ENCODE data around the gene POFUT2.

POFUT2 gene, protein sequence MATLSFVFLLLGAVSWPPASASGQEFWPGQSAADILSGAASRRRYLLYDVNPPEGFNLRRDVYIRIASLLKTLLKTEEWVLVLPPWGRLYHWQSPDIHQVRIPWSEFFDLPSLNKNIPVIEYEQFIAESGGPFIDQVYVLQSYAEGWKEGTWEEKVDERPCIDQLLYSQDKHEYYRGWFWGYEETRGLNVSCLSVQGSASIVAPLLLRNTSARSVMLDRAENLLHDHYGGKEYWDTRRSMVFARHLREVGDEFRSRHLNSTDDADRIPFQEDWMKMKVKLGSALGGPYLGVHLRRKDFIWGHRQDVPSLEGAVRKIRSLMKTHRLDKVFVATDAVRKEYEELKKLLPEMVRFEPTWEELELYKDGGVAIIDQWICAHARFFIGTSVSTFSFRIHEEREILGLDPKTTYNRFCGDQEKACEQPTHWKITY

GRCh38 chr21:45287438-45288391 is at the start of gene POFUT2:
Gene POFUT2, minus strand, starts transcription at chr21:45287895. Its CDS starts 24 bp downstream, at chr21:45287871.
- peak; percentile 91 for DNase-seq

GRCh38 chr21:45336870-45337269 is 49.2 kb upstream of the POFUT2 start:
- DNase-seq: no peak

DNA sequence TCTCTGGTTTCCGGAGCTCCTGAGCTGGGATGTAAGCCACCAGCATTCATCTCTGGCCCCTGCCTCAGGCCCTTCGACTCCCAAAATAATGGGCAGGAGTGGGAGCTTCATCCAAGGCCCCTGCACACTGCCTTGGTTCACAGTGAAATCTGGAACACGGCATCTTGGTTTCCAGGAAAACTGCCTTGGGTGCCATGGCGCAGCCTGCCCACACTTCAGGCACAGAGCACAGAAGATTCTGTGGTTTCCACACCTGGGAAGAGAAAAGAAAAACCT is 48.8 kb upstream of the POFUT2 start:
- DNase-seq: no peak

- DNase-seq: no peak
These were observed 48.3 kb upstream of the POFUT2 start for GRCh38 chr21:45335761-45336534.

DNA sequence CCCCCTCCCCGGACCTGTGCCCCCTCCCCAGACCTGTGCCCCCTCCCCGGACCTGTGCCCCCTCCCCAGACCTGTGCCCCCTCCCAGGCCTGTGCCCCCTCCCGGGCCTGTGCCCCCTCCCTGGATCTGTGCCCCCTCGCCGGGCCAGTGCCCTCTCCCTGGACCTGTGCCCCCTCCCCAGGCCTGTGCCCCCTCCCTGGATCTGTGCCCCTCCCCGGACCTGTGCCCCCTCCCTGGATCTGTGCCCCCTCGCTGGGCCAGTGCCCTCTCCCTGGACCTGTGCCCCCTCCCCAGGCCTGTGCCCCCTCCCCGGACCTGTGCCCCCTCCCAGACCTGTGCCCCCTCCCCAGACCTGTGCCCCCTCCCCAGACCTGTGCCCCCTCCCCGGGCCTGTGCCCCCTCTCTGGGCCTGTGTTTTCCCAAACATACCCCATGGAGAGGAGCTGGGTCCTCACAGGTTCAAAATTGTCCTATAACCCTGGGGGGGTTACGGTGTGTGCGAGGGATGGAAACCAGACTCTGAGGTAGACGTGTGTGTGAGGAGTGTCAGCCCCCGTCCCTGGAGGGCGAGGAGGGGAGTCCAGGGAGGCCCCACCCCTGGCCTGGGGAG is 47.6 kb upstream of the POFUT2 start:
- DNase-seq: no peak

GRCh38 chr21:45334591-45335081 is 46.9 kb upstream of the POFUT2 start:
- DNase-seq: no peak

DNA sequence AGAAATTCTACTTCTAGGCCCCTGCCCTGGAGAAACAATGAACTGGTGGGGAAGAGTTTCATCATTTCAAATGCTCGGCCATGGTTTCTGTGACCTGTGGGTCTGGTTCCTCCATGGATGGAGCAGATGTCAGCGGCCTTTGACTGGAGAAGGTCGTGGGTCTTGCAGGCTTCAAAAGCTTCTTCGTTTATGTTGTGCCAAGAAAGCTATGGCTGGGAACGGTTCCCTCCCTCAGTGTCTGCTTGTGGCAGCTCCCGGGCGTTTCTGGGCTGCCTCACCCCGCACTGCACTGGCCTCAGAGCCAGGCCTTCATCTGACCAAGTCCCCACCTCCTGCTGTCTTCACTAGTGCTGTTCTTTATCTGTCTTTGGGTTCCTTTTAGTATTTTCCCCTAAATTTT is 46.4 kb upstream of the POFUT2 start:
- no peak for DNase-seq

- DNase-seq: no peak
These were observed 46.0 kb upstream of the POFUT2 start for GRCh38 chr21:45333583-45334121.

- DNase-seq: no peak
These were observed 45.4 kb upstream of the POFUT2 start for GRCh38 chr21:45332981-45333582.

GRCh38 chr21:45332415-45332814 is 44.7 kb upstream of the POFUT2 start:
- no peak for DNase-seq

- no peak for DNase-seq
These were observed 43.9 kb upstream of the POFUT2 start for GRCh38 chr21:45331531-45332147.

- no peak for DNase-seq
These were observed 43.2 kb upstream of the POFUT2 start for GRCh38 chr21:45330851-45331261.

DNA sequence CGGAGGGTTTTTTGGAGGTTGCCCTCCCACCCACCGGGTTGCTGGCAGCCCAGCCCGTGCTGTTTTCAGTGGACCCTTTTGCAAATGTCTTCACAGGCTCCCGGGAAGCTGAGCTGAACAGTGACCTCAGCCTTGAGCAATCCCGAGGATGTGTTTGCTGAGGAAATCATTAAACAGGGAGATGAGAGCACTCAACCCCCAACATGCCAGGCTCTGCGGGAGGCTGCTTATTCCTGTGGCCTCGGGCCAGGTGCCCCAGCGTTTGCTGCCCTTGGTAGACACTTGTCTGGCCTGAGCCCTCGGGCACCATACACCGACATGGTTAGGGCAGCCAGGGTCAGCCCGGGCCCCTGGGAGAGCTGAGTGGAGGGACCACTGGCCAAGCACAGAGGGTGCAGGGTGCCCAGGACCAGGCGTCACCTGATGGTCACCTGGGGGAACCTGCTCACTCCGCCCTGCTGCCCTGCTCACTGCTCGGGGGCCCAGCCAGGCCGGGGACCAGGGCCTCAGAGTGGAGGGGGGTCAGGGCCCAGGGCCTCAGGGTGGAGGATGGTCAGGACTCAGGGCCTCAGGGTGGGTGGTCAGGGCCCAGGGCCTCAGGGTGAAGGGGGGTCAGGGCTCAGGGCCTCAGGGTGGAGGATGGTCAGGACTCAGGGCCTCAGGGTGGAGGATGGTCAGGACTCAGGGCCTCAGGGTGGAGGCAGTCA is 42.5 kb upstream of the POFUT2 start:
- DNase-seq: peak; percentile 93

DNA sequence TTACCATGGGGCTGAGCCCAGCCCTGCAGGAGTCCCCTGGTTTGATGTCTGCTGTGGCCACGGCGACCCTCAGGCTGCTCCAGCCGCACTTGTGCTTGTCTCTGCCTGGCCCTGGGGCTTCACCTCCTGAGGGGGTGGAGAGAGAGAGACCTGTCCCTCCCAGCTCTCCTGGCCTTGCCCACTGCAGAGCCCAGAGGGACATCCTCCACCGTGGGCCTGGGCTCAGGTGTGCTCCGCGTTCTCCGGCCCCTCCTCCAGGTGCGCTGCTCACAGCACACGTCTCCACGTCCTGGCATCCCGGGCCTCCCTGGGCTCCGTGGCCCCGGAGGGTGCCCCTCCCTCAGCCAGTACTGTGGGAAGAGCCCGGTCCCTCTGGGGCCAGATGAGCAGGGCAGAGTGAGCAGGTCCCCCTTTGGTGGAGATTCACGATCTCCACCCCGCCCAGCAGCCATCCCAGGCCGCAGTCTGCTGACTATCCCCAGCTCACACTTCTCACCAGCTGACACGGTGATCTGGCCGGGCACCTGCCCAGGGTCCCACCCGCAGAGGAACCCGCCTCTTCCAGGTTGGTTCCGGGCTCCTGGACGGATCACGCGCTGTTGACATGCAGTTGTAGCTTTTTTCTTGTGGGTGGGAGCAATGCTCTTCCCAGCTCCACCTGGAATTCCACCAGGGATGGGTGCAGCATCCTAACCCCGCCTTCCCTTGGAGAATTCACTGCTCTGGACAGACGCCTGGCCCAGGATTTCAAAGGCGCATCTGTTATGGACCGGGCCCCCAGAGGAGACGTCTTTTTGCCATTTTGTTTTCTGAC is 41.8 kb upstream of the POFUT2 start:
- peak; percentile 93 for DNase-seq

- DNase-seq: no peak
These were observed 40.8 kb upstream of the POFUT2 start for GRCh38 chr21:45328198-45329091.

- no peak for DNase-seq
These were observed 39.9 kb upstream of the POFUT2 start for GRCh38 chr21:45327441-45328197.

- DNase-seq: no peak
These were observed 39.3 kb upstream of the POFUT2 start for GRCh38 chr21:45326891-45327440.

Data from kidney glomerular epithelial cell (primary cell).